Mucosa of descending colon (tissue), 3 donors: ENCODE measurements around the gene PNKD. TPM values are rescaled to one million over a fixed set of nuclear protein-coding genes. Genes with fewer than 3 reads are reported as not detected.
"Not testable (repeated sequence)": the region's sequence is repeated elsewhere in the genome, so short reads cannot be mapped to it uniquely, and the experiment has no call there.

Experiments used
- ATAC-seq: fragments of 200-7000 bp; cut with Tn5 transposase; one replicate; pipeline ENCODE4 v1.9.1; 2020; ENCODE audit warnings: mild to moderate bottlenecking, moderate library complexity
- DNase-seq, 3 donors: peaks; one replicate each; pipeline ENCODE4 v3.0.0-alpha.2; 2020
- H3K36me3 ChIP-seq: fragments of 200-600 bp; one replicate; pipeline ENCODE4 v1.8.0; 2021; ENCODE audit warnings: low read depth, mild to moderate bottlenecking
- H3K4me1 ChIP-seq: fragments of 200-600 bp; one replicate; pipeline ENCODE4 v1.8.0; 2021; ENCODE audit warnings: low read depth, mild to moderate bottlenecking
- H3K4me3 ChIP-seq: fragments of 200-600 bp; one replicate; pipeline ENCODE4 v1.8.0; 2021; ENCODE audit warnings: mild to moderate bottlenecking
- H3K9me3 ChIP-seq: fragments of 200-600 bp; one replicate; pipeline ENCODE4 v1.8.0; 2021; ENCODE audit warnings: mild to moderate bottlenecking
- intact Hi-C, 2 donors: fragments of 100-400 bp; cut with DNase I in 1 of 2; cut with micrococcal nuclease in 1 of 2; formaldehyde crosslinking; loops; one replicate each; pipeline versions ENCODE4 v1.11.0 to v1.11.1; 2022; cut with DNase I, micrococcal nuclease
- total RNA-seq, 3 donors: library from RNA; stranded (reverse); fragmentation: NEBNext Ultra II Directional in 2 of 3; extraction: Animal tissue kit (Norgen Biotek cat#: 25700) in 2 of 3; gene quantifications; one replicate each; pipeline versions ENCODE4 v1.2.1 to v1.2.4, GENCODE V29; 2021 to 2023
- TF ChIP-seq, protein P1 (sequence below): fragments of 200-600 bp; IDR thresholded peaks from one replicate; pipeline ENCODE4 v1.8.0; 2022; ENCODE audit warnings: antibody characterized with exemption, mild to moderate bottlenecking
- donor health status: DM: no; HTN: no; CAD: no; lungs with moderate emphysema.
- donor health status: DM: no; HTN: no; CAD: no.
- donor health status: DM: no; HTN: yes; CAD: no.

PNKD gene
- total RNA-seq, 3 donors from 2014 or later, result 77.1 to 101 (median 92.1) TPM

DNA sequence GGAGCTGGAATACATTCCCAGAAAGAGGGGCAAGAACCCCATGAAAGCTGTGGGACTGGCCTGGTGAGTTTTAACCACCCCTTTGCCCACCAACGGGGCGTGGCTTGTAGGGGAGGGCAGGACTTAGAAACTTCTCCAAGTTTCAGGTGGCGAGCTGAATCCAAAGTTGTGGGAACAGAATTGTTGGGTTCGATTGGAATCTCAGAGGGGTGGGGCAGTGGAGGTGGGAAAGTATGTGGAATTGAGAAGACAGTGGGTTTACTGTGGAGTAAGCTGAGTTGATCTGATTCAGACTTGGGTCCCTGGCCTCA, 1.1 kb downstream of the PNKD start:
- ATAC-seq, result no peak
- no peaks in the 10 kb centered on the region for H3K9me3 ChIP-seq
- H3K36me3 ChIP-seq, result peaks cover 20% of the 10 kb centered on the region
- no peak overlapping the region for H3K4me3 ChIP-seq
- H3K4me1 ChIP-seq, result peaks cover 53% of the 10 kb centered on the region
- intact Hi-C loops, result no loop called here
- peak in 1 of 3 donors; percentile 74 for DNase-seq
- TF ChIP-seq, protein P1, sequence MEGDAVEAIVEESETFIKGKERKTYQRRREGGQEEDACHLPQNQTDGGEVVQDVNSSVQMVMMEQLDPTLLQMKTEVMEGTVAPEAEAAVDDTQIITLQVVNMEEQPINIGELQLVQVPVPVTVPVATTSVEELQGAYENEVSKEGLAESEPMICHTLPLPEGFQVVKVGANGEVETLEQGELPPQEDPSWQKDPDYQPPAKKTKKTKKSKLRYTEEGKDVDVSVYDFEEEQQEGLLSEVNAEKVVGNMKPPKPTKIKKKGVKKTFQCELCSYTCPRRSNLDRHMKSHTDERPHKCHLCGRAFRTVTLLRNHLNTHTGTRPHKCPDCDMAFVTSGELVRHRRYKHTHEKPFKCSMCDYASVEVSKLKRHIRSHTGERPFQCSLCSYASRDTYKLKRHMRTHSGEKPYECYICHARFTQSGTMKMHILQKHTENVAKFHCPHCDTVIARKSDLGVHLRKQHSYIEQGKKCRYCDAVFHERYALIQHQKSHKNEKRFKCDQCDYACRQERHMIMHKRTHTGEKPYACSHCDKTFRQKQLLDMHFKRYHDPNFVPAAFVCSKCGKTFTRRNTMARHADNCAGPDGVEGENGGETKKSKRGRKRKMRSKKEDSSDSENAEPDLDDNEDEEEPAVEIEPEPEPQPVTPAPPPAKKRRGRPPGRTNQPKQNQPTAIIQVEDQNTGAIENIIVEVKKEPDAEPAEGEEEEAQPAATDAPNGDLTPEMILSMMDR, result no peak

DNA sequence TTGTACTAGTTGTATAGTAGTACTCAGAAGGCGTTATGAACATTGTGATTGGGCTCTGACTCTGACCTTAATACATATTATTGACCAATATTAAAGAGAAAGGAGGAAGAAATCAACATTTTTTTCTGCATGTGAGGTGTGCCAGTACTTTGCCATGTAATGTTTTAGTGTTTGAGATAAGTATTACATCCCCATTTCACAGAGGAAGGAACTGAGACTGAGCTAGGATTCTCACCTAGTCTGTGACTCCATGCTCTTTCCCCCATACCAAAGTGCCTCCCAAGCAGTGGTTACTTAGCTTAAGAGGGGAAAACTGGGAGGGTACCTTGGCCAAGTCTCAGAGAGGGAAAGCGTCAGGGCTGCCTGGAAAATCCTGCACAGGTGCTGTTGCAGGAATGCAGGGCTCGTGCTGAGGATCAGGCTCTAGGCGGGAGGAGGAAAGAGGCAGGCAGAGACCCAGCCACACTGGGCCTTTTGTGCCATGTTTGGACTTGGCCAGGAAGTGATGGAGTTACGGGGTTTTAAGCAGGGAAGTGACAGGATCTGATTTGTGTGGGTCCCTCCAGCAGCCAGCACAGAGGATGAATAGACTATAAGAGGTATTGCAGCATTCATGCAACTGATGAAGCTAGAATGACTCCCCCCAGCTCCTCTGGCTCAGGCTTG, 1.7 kb downstream of the PNKD start:
- TF ChIP-seq, protein P1, result no peak
- Histone ChIP-seq H3K4me3 (no peak overlapping the region), H3K4me1 (peaks cover 53% of the 10 kb centered on the region), H3K9me3 (no peaks in the 10 kb centered on the region), H3K36me3 (peaks cover 20% of the 10 kb centered on the region)
- DNase-seq (peak in 2 of 3 donors; percentile 53 to 56), ATAC-seq (no peak)
- intact Hi-C loops, result no loop called here

- TF ChIP-seq, protein P1, result peak; percentile 85
- peak; percentile 65 for ATAC-seq
- Histone ChIP-seq H3K4me1 (peaks cover 53% of the 10 kb centered on the region), H3K36me3 (peaks cover 20% of the 10 kb centered on the region), H3K9me3 (no peaks in the 10 kb centered on the region), H3K4me3 (no peak overlapping the region)
- intact Hi-C loops, result no loop called here
- peak; percentile 90 to 95 (median 94) for DNase-seq
These were observed 2.4 kb downstream of the PNKD start for GRCh38 chr2:218272531-218273212.

GRCh38 chr2:218273214-218273907, 3.0 kb downstream of the PNKD start:
- intact Hi-C loops, H3K4me3 ChIP-seq, ATAC-seq, H3K9me3 ChIP-seq: not testable (repeated sequence)
- Histone ChIP-seq H3K36me3 (peaks cover 20% of the 10 kb centered on the region), H3K4me1 (peaks cover 48% of the 10 kb centered on the region)
- peak in 1 of 3 donors; percentile 63 for DNase-seq

DNA sequence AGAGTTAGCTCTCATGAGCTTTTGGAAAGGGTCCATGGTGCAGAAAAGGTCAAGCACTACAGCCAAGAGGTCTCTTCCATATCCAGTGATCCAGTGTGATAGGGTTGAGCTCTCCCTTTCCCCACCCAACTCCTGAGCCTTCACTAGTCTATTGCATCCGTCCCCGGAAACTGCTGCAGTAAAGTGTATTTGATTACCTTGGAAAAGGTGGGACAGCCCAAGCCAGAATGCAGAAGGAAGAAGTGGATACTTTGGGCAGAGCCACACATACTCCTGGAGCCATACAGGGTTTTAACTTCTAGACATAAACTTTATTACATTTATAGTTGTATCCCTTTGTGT, 3.6 kb downstream of the PNKD start:
- TF ChIP-seq, protein P1, result no peak
- intact Hi-C loops, result no loop called here
- H3K4me3 ChIP-seq, result no peak overlapping the region
- peaks cover 20% of the 10 kb centered on the region for H3K36me3 ChIP-seq
- H3K4me1 ChIP-seq, result peaks cover 43% of the 10 kb centered on the region
- no peaks in the 10 kb centered on the region for H3K9me3 ChIP-seq
- DNase-seq (peak; percentile 11 to 72 (median 35)), ATAC-seq (peak; percentile 10)

DNA sequence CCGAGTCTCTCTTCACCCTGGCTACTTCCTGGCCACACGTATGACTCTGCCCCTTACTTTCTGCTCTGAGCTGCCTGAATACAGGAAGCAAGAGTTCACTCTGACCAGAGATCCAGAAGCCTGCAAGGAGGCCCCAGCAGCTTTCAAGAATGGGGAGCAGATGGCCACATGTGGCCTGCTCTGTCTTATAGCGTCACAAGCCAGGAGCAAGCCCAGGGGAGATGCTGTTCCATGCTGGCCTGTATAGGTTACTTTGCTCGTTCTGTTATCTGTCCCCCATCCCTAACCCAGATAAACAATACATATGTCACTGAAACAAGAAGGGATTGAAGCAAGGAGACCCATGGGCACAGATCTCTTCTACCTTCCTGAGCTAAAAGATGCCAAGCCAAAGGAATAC, 4.3 kb downstream of the PNKD start:
- TF ChIP-seq, protein P1, result no peak
- ATAC-seq (no peak), DNase-seq (peak in 2 of 3 donors; percentile 7 to 19)
- peaks cover 20% of the 10 kb centered on the region for H3K36me3 ChIP-seq
- no peaks in the 10 kb centered on the region for H3K9me3 ChIP-seq
- peaks cover 38% of the 10 kb centered on the region for H3K4me1 ChIP-seq
- no peak overlapping the region for H3K4me3 ChIP-seq
- intact Hi-C loops, result no loop called here
